OCI-LY7 (cell line): ENCODE measurements around the gene DAB2IP. TPM values are rescaled to one million over a fixed set of nuclear protein-coding genes. Genes with fewer than 3 reads are reported as not detected.

Experiments
- BruUV-seq: library from RNA; stranded (reverse); fragments of 400-500 nt; replicated peaks from 2 replicates; lab custom pipeline; 2021; lab: Mats Ljungman, UMichigan
- CTCF ChIA-PET: fragments of 300-600 bp; sonication (Branson Sonifier 250); formaldehyde crosslinking; loops from one replicate; lab custom pipeline; 2022; ENCODE audit warnings: antibody characterized with exemption; ENCODE audit not compliant: unreplicated experiment; lab: Charles Lee
- POLR2A ChIA-PET: fragments of 300-600 bp; sonication (Branson Sonifier 250); formaldehyde crosslinking; loops from one replicate; lab custom pipeline; 2022; ENCODE audit warnings: antibody characterized with exemption; lab: Charles Lee
- DNase-seq: peaks from one replicate; pipeline ENCODE4 v3.0.0-alpha.2; 2015; ENCODE audit warnings: low spot score
- H2AFZ ChIP-seq: fragments of 200-600 bp; sonication (generic), shearing (Covaris generic); 2 replicates; pipeline ENCODE4 v1.6.1; 2014; ENCODE audit warnings: mild to moderate bottlenecking, antibody characterized with exemption, low read length, moderate library complexity
- H3K27ac ChIP-seq: fragments of 200-600 bp; sonication (generic); 2 replicates; pipeline ENCODE4 v1.5.1; 2014; ENCODE audit warnings: mixed run types, low read depth, mild to moderate bottlenecking, moderate library complexity, low read length, inconsistent platforms; ENCODE audit not compliant: poor library complexity, severe bottlenecking
- H3K36me3 ChIP-seq: fragments of 200-600 bp; sonication (generic); 2 replicates; pipeline ENCODE4 v1.6.1; 2014; ENCODE audit warnings: mild to moderate bottlenecking, antibody characterized with exemption, low read length, moderate library complexity, mixed read lengths; ENCODE audit not compliant: insufficient read depth
- H3K4me1 ChIP-seq: fragments of 200-600 bp; sonication (generic); 2 replicates; pipeline ENCODE4 v1.5.1; 2014; ENCODE audit warnings: mild to moderate bottlenecking, low read length; ENCODE audit not compliant: insufficient read depth, poor library complexity, severe bottlenecking
- H3K4me2 ChIP-seq: fragments of 200-600 bp; sonication (generic); 2 replicates; pipeline ENCODE4 v1.6.1; 2014; ENCODE audit warnings: mild to moderate bottlenecking, low read length
- H3K4me3 ChIP-seq: fragments of 200-600 bp; sonication (generic); 2 replicates; pipeline ENCODE4 v1.5.1; 2014; ENCODE audit warnings: mild to moderate bottlenecking, low read depth, low read length; ENCODE audit not compliant: poor library complexity, severe bottlenecking
- H3K79me2 ChIP-seq: fragments of 200-600 bp; sonication (generic); 2 replicates; pipeline ENCODE4 v1.6.1; 2016; ENCODE audit warnings: low read depth, mild to moderate bottlenecking, low read length, moderate library complexity, mixed read lengths; ENCODE audit not compliant: insufficient read depth
- H3K9me2 ChIP-seq: fragments of 200-600 bp; sonication (generic); 2 replicates; pipeline ENCODE4 v1.6.1; 2016; ENCODE audit warnings: mild to moderate bottlenecking, low read length, mixed read lengths; ENCODE audit not compliant: insufficient read depth
- H3K9me3 ChIP-seq: fragments of 200-600 bp; sonication (generic); 2 replicates; pipeline ENCODE4 v1.6.1; 2014; ENCODE audit warnings: mild to moderate bottlenecking, mixed run types, low read length, mixed read lengths
- H4K20me1 ChIP-seq: fragments of 200-600 bp; sonication (generic); 2 replicates; pipeline ENCODE4 v1.6.1; 2014; ENCODE audit warnings: mild to moderate bottlenecking, antibody characterized with exemption, low read length, moderate library complexity, mixed read lengths; ENCODE audit not compliant: insufficient read depth
- EZH2phosphoT487 ChIP-seq: fragments of 200-600 bp; sonication (generic); IDR thresholded peaks from 2 replicates; pipeline ENCODE4 v1.6.1; 2018; ENCODE audit warnings: low read depth, borderline replicate concordance, mild to moderate bottlenecking, mixed run types, antibody characterized with exemption, low read length, moderate library complexity, mixed read lengths
- intact Hi-C: fragments of 100-400 bp; cut with micrococcal nuclease; formaldehyde crosslinking; loops from one replicate; pipeline ENCODE4 v1.10.0; 2022; ENCODE audit not compliant: unreplicated experiment
- total RNA-seq, 2 experiments: library from RNA; depleted of rRNA in 1 of 2; stranded (reverse); fragments of >200 nt in 1 of 2; shearing (Covaris generic) in 1 of 2; gene quantifications; 2 replicates each; pipeline ENCODE4 v1.2.3, GENCODE V29; 2014 to 2022
- TF ChIP-seq, protein P1 (sequence below): fragments of 200-600 bp; sonication (generic); conservative IDR thresholded peaks from 2 replicates; pipeline ENCODE4 v1.5.1; 2014; ENCODE audit warnings: mild to moderate bottlenecking, antibody characterized with exemption, low read length, moderate library complexity, mixed read lengths

Gene DAB2IP
- total RNA-seq, 2 experiments from 2014 or later: 3.9 to 11.1 TPM

DNA sequence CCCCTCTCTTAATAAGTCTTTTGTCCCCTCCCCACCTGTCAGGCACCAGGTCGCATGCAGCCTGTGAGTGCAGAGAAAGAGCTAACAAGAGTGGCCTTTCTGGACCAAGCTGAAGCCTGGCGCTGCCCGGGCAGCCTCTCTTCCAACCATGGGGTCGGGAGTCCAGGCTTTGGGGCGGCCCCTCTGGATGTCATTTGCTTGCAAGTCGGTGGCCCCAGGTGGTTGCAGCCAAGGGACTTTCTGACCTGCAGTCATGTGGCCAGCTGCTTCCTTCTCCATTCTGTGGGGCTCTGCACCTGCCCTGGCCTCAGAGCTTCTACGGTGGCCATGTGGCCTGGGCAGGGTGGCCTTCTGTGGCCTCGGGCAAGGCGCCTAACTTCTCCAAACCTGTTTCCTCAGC, 159.7 kb downstream of the DAB2IP start:
- H3K79me2 ChIP-seq: no peaks in the 10 kb centered on the region
- H3K9me2 ChIP-seq: no peaks in the 10 kb centered on the region
- BruUV-seq: no TSS peak
- H3K27ac ChIP-seq: no peak overlapping the region
- POLR2A ChIA-PET: no interaction called here
- no peak overlapping the region for H3K4me3 ChIP-seq
- H3K4me2 ChIP-seq: no peak overlapping the region
- no peaks in the 10 kb centered on the region for H3K36me3 ChIP-seq
- H3K4me1 ChIP-seq: no peaks in the 10 kb centered on the region
- intact Hi-C loops: no loop called here
- no peaks in the 10 kb centered on the region for H3K9me3 ChIP-seq
- no peak overlapping the region for H2AFZ ChIP-seq
- TF ChIP-seq, protein P1, sequence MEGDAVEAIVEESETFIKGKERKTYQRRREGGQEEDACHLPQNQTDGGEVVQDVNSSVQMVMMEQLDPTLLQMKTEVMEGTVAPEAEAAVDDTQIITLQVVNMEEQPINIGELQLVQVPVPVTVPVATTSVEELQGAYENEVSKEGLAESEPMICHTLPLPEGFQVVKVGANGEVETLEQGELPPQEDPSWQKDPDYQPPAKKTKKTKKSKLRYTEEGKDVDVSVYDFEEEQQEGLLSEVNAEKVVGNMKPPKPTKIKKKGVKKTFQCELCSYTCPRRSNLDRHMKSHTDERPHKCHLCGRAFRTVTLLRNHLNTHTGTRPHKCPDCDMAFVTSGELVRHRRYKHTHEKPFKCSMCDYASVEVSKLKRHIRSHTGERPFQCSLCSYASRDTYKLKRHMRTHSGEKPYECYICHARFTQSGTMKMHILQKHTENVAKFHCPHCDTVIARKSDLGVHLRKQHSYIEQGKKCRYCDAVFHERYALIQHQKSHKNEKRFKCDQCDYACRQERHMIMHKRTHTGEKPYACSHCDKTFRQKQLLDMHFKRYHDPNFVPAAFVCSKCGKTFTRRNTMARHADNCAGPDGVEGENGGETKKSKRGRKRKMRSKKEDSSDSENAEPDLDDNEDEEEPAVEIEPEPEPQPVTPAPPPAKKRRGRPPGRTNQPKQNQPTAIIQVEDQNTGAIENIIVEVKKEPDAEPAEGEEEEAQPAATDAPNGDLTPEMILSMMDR: no peak
- TF ChIP-seq EZH2phosphoT487: no peak
- DNase-seq: no peak
- H4K20me1 ChIP-seq: no peaks in the 10 kb centered on the region
- CTCF ChIA-PET: no interaction called here

DNA sequence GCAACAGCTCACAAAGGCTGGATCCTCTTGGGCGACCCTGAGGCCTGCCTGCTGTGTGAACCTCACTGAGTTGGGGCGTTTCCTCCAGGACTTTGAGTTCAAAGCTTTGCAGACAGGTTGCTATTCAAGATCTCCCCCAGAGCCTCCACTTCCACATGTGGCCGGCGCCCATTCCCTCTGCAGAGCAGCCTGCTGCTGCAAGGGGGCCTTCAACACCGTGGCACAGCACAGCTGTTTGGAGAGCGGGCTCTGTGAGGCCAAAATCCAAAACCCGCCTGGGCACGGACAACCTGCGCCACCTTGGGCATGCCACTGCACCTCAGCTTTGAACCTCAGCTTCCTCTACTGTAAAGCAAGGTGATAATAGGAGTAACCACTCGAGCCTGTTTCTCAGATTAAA, 160.3 kb downstream of the DAB2IP start:
- no peak for DNase-seq
- Histone ChIP-seq H3K9me2 (no peaks in the 10 kb centered on the region), H2AFZ (no peak overlapping the region), H3K9me3 (no peaks in the 10 kb centered on the region), H3K4me1 (no peaks in the 10 kb centered on the region), H3K36me3 (no peaks in the 10 kb centered on the region), H3K79me2 (no peaks in the 10 kb centered on the region), H3K27ac (no peak overlapping the region), H3K4me2 (no peak overlapping the region), H4K20me1 (no peaks in the 10 kb centered on the region), H3K4me3 (no peak overlapping the region)
- ChIA-PET CTCF (no interaction called here), POLR2A (no interaction called here)
- no TSS peak for BruUV-seq
- intact Hi-C loops: no loop called here
- no peak for TF ChIP-seq EZH2phosphoT487
- TF ChIP-seq, protein P1: no peak

DNA sequence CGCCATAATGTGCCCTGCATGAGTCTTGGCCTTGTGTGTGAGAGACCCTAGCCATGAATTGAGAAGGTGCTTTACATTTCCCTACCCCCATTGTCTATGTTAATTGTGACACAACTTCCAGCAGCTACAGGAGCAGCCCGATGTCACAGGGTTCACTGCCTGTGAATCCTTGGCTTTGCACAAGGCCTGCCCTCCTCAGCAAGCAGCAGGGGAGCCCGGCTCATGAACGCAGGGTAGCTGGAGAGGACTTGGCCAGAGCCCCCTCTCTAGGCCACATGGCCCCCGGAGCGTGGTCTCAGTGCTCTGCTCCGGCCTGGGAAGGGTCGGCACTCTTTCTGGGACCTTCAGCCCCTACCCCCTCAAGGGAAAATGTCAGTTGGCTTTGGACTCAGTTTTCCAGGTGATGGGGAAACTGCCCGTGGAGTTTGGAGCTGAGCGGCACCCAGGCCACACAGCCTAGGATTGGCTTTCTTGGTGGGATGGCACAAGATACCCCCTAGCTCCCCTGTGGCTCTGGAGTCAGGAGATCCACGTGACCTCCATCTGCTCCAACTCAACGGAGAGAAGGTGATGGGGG, 160.8 kb downstream of the DAB2IP start:
- Histone ChIP-seq H3K36me3 (no peaks in the 10 kb centered on the region), H3K79me2 (no peaks in the 10 kb centered on the region), H3K9me3 (no peaks in the 10 kb centered on the region), H4K20me1 (no peaks in the 10 kb centered on the region), H3K4me2 (no peak overlapping the region), H3K4me1 (no peaks in the 10 kb centered on the region), H3K27ac (no peak overlapping the region), H3K4me3 (no peak overlapping the region), H2AFZ (no peak overlapping the region), H3K9me2 (no peaks in the 10 kb centered on the region)
- ChIA-PET CTCF (no interaction called here), POLR2A (interaction anchor here (0.8 kb wide), 1 partner anchor 10 kb away, joined by 3 read pairs; no protein-coding TSS in a partner anchor)
- TF ChIP-seq EZH2phosphoT487: no peak
- TF ChIP-seq, protein P1: no peak
- DNase-seq: no peak
- intact Hi-C loops: no loop called here
- BruUV-seq: no TSS peak
